Ishikawa (cell line): ENCODE measurements around the gene SMAD2.

Experiments used
- MAX ChIP-seq: IDR thresholded peaks from 2 replicates; pipeline ENCODE4 v1.6.1; 2012
- TAF1 ChIP-seq: IDR thresholded peaks from 2 replicates; pipeline ENCODE4 v1.6.1; 2012; ENCODE audit warnings: low read depth, mild to moderate bottlenecking

- no peak for TF ChIP-seq MAX
- no peak for TF ChIP-seq TAF1
Observed at GRCh38 chr18:47846431-47846830, 84.0 kb downstream of the SMAD2 start.
